GM12878 (cell line): Measurements from ENCODE around the gene NEK1. TPM values are rescaled to one million over a fixed set of nuclear protein-coding genes. Genes with fewer than 3 reads are reported as not detected.

ENCODE experiments used
- ATAC-seq: fragments of 200-7000 bp; cut with Tn5 transposase; 3 replicates; pipeline ENCODE4 v1.9.1; 2020; ENCODE audit warnings: mild to moderate bottlenecking, moderate library complexity
- BruUV-seq: library from RNA; stranded (reverse); fragments of 400-500 nt; replicated peaks from 2 replicates; lab custom pipeline; 2021; lab: Mats Ljungman, UMichigan
- CTCF ChIA-PET: fragments of 300-600 bp; sonication (Branson Sonifier 250); formaldehyde crosslinking; extraction: SDS; loops from one replicate; lab custom pipeline; 2021; ENCODE audit warnings: inconsistent platforms; lab: Yijun Ruan, JAX
- POLR2A ChIA-PET: fragments of 350-600 bp; formaldehyde crosslinking; extraction: SDS; loops from one replicate; lab custom pipeline; 2021; ENCODE audit warnings: inconsistent platforms; lab: Charles Lee
- RAD21 ChIA-PET: fragments of 300-600 bp; sonication (Branson Sonifier 250); formaldehyde crosslinking; loops from one replicate; lab custom pipeline; 2023; ENCODE audit warnings: antibody characterized with exemption; ENCODE audit not compliant: unreplicated experiment; lab: Charles Lee
- SMC1A ChIA-PET: fragments of 300-600 bp; sonication (Branson Sonifier 250); formaldehyde crosslinking; loops from one replicate; lab custom pipeline; 2023; ENCODE audit not compliant: unreplicated experiment, uncharacterized antibody; lab: Charles Lee
- DNase-seq: peaks from one replicate; pipeline ENCODE4 v3.0.0-alpha.2; 2011; ENCODE audit warnings: low read depth, low spot score
- FAIRE-seq: peaks from 3 replicates; lab custom pipeline; 2011; peaks lifted over from hg19 to GRCh38; lab: Jason Lieb, UNC
- H2AFZ ChIP-seq: 2 replicates; pipeline ENCODE4 v1.6.0; 2011; ENCODE audit warnings: low read depth, low read length, control low read depth; ENCODE audit not compliant: control insufficient read depth
- H3K27ac ChIP-seq: 2 replicates; pipeline ENCODE4 v1.5.1; 2011; ENCODE audit warnings: control low read depth; ENCODE audit not compliant: control insufficient read depth, insufficient read depth
- H3K27me3 ChIP-seq, 2 experiments: replicated peaks in 1 of 2; 2 replicates each; pipeline versions ENCODE4 v1.6.0 to v1.6.1; 2011; ENCODE audit warnings: low read length in 1 of 2; ENCODE audit not compliant: control insufficient read depth in 2 of 2, insufficient read depth in 2 of 2
- H3K36me3 ChIP-seq, 2 experiments: 2 replicates each; pipeline ENCODE4 v1.5.1; 2011; ENCODE audit warnings: low read length in 1 of 2; ENCODE audit not compliant: control insufficient read depth in 2 of 2, insufficient read depth in 2 of 2
- H3K4me1 ChIP-seq: 2 replicates; pipeline ENCODE4 v1.6.1; 2011; ENCODE audit warnings: mild to moderate bottlenecking, low read length, moderate library complexity, mixed read lengths; ENCODE audit not compliant: control insufficient read depth, insufficient read depth
- H3K4me2 ChIP-seq: 2 replicates; pipeline ENCODE4 v1.6.0; 2011; ENCODE audit warnings: control low read depth; ENCODE audit not compliant: control insufficient read depth, insufficient read depth
- H3K4me3 ChIP-seq: fragments of 200-600 bp; sonication (generic); 2 replicates; pipeline ENCODE4 v1.5.1; 2016
- H3K79me2 ChIP-seq: 2 replicates; pipeline ENCODE4 v1.6.0; 2011; ENCODE audit warnings: low read length; ENCODE audit not compliant: control insufficient read depth, insufficient read depth
- H3K9ac ChIP-seq: 2 replicates; pipeline ENCODE4 v1.8.0; 2011; ENCODE audit warnings: low read length, control low read depth, mixed read lengths; ENCODE audit not compliant: control insufficient read depth, insufficient read depth
- H3K9me3 ChIP-seq: replicated peaks from 3 replicates; pipeline ENCODE4 v1.5.1; 2011; ENCODE audit warnings: mild to moderate bottlenecking, low read length; ENCODE audit not compliant: control insufficient read depth, insufficient read depth
- H4K20me1 ChIP-seq: 2 replicates; pipeline ENCODE4 v1.6.0; 2011; ENCODE audit not compliant: control insufficient read depth, insufficient read depth
- EED ChIP-seq: sonication (generic); IDR thresholded peaks from 2 replicates; pipeline ENCODE4 v1.6.1; 2016; ENCODE audit warnings: antibody characterized with exemption, low read depth
- ETV6 ChIP-seq, 2 experiments: fragments of 450-650 bp in 1 of 2; IDR thresholded peaks in 1 of 2; conservative IDR thresholded peaks in 1 of 2; 2 replicates each; pipeline ENCODE4 v1.6.1; 2014; ENCODE audit warnings: antibody characterized with exemption in 1 of 2, borderline replicate concordance in 1 of 2, low read depth in 1 of 2, mild to moderate bottlenecking in 1 of 2, moderate library complexity in 1 of 2
- IKZF1 ChIP-seq: fragments of 450-650 bp; conservative IDR thresholded peaks from 2 replicates; pipeline ENCODE4 v1.6.1; 2017; ENCODE audit warnings: antibody characterized with exemption, mild to moderate bottlenecking
- IKZF2 ChIP-seq, 2 experiments: fragments of 450-650 bp; IDR thresholded peaks; 2 replicates each; pipeline ENCODE4 v1.6.1; 2017; ENCODE audit warnings: mild to moderate bottlenecking in 2 of 2, moderate library complexity in 2 of 2
- NRF1 ChIP-seq: conservative IDR thresholded peaks from 2 replicates; pipeline ENCODE4 v1.6.1; 2011; ENCODE audit warnings: mild to moderate bottlenecking, low read depth, low read length, improper control_type of control experiment
- RELA ChIP-seq: fragments of 450-650 bp; IDR thresholded peaks from 2 replicates; pipeline ENCODE4 v1.8.0; 2014; ENCODE audit warnings: borderline replicate concordance; ENCODE audit not compliant: partially characterized antibody
- SMAD1 ChIP-seq: fragments of 450-650 bp; IDR thresholded peaks from 2 replicates; pipeline ENCODE4 v1.6.1; 2018; ENCODE audit warnings: mild to moderate bottlenecking, low read depth; ENCODE audit not compliant: partially characterized antibody
- TBL1XR1 ChIP-seq: IDR thresholded peaks from 2 replicates; pipeline ENCODE4 v1.6.1; 2012; ENCODE audit warnings: low read depth, low read length, improper control_type of control experiment
- TCF12 ChIP-seq: IDR thresholded peaks from 2 replicates; pipeline ENCODE4 v1.6.1; 2011; ENCODE audit warnings: low read depth, mild to moderate bottlenecking, low read length
- ZBED1 ChIP-seq: IDR thresholded peaks from 2 replicates; pipeline ENCODE4 v1.6.1; 2016; ENCODE audit warnings: borderline replicate concordance
- ZNF217 ChIP-seq: fragments of 450-650 bp; IDR thresholded peaks from 2 replicates; pipeline ENCODE4 v1.6.1; 2017; ENCODE audit warnings: antibody characterized with exemption, mild to moderate bottlenecking
- WGBS: methylation state at CpG from one replicate; pipeline ENCODE4 v1.1.6; 2016; ENCODE audit warnings: low lambda C conversion rate; ENCODE audit not compliant: insufficient replicate concordance, insufficient coverage; ENCODE audit errors: missing lambda C conversion rate; 5-methylcytosine and 5-hydroxymethylcytosine counted together
- in situ Hi-C: fragments of 300-500 bp; cut with MboI; formaldehyde crosslinking; loops from 9 replicates; pipeline ENCODE4 v1.14.3; 2018; ENCODE audit warnings: mixed read lengths
- intact Hi-C: fragments of 100-400 bp; cut with micrococcal nuclease; formaldehyde crosslinking; loops from one replicate; pipeline ENCODE4 v1.14.2; 2022; ENCODE audit not compliant: unreplicated experiment
- polyA plus RNA-seq, 11 experiments: library from polyadenylated mRNA; depleted of rRNA in 4 of 11; unstranded in 6 of 11; stranded (reverse) in 5 of 11; fragments of >200 nt; fragmentation: Nextera tagmentation in 4 of 11; fragmentation: Illumina TruSeq in 1 of 11; extraction: Ambion mirVana in 4 of 11; extraction: Trizol in 1 of 11; gene quantifications; 1 replicate in 1 of 11; 2 replicates in 10 of 11; pipeline versions ENCODE4 v1.2.1 to v1.2.3, GENCODE V29; 2011 to 2016; ENCODE audit warnings: inconsistent platforms in 2 of 11, missing spikeins in 2 of 11, low read depth in 1 of 11
- total RNA-seq, 4 experiments: library from RNA; depleted of rRNA in 3 of 4; stranded (reverse); fragments of >200 nt in 3 of 4; fragmentation: Illumina TruSeq in 1 of 4; extraction: Trizol in 1 of 4; gene quantifications; 2 replicates each; pipeline versions ENCODE4 v1.2.1 to v1.2.3, GENCODE V29; 2013 to 2021
- TF ChIP-seq, protein P1 (sequence below): fragments of 450-650 bp; IDR thresholded peaks from 2 replicates; pipeline ENCODE4 v1.6.1; 2017; ENCODE audit warnings: mild to moderate bottlenecking, moderate library complexity

Gene NEK1
- total and polyA plus RNA-seq, 10 of the 15 experiments (the other 5 are each of a cell fraction or from before 2014, with no cell fraction given), result 4.9 to 16.1 (median 7.5) TPM

DNA sequence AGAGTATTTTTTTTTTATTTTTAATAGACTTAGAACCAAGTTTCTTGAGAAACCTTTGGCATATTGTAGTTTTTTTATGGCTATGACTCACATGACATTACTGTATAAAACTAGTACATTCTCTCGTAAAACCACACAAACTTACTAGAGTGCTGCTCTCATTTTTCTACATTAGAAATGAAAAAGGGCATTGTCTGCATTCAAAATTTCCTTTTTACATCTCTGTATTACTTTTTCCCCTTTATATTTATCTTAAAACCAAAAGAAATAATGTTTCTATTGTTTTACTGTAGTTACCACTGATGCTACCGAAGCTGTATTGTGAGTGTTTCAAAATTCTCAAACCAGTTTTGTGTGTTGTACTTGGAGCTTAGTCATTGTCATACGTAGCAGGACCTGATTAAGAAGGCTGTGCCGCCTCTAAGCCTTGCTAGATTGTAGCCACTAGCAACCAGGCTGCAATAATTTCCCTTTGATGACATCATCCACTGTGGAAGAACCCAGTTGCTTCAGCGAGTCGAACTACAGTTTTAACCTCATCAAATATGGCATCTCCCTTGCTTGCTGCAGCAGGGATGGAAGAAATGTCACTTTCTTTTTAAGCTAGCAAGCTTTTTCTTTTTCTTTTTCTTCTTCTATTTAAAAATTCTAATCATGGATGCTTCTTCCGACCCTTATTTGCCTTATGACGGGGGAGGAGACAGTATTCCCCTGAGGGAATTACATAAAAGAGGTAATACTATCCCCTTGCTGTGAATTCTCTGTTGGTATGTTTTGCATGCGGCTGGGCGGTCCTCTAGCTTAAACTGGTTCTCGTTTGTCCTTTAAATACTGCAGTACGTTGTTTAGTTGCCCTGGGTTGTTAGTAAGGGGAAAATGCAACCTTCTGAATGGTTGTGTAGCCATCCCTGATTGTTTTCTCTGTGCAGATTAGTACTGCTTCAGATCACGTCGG lies 47.6 kb upstream of the NEK1 start (continued):
- no peak for TF ChIP-seq ETV6 (conservative IDR thresholded peaks at IDR 0.05 in 1 of 2, IDR thresholded peaks at IDR 0.05 in 1 of 2; ENCODE audit: borderline replicate concordance in 1 of 2, low read depth in 1 of 2)
- peak; percentile 34 for TF ChIP-seq SMAD1
- no peak for TF ChIP-seq TCF12

DNA sequence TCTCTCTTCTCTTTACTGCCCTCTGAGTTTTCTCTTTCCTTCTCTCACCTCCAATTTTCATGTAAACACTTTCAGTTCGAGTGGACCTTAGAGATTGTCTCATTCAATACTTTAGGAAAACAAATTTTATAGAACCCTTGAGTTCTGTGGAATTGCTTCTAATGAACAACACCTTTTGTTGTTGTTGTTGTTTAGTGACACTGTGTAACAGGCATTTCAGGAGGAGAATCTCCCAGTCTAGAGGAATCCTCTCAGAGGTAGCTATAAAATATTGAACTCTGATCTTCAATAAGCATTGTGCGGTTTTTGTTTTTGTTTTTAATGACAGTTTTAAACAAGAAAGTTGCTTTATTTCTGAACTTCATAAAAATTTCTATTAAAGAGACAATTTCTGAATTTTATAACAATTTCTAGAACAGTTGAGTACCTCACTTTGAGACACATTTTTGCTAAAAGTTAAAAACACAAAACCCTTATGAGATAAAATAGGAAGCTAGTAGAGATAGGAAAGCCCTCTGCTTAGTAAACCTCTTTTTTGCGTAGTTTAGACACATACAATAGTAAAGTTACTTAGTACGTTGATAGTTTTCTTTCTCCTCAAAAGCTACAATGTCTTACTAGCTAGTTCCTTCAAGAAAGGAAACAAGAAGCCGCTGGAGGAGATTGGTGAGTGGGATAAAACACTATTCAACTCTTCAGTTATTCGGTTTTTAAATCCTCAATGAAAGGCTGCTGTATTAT lies 46.8 kb upstream of the NEK1 start:
- no TSS peak for BruUV-seq
- H3K4me3 ChIP-seq, result peak overlapping the region; percentile 29; the same call in 1 of the 2 replicates
- H4K20me1 ChIP-seq, result no peaks in the 10 kb centered on the region
- in situ Hi-C loops, result no loop called here
- RAD21 ChIA-PET, result interaction anchor here (1.1 to 4.9 kb wide), 7 partner anchors 16 to 68 kb away, joined by 3 to 35 read pairs (median 6); partner anchors contain the start of genes CLCN3 and NEK1
- 58% methylated on average over 6 of the region's 6 CpGs for WGBS
- SMC1A ChIA-PET, result interaction anchor here (0.8 to 4.3 kb wide), 21 partner anchors 9 to 145 kb away, joined by 3 to 29 read pairs (median 5); partner anchors contain the start of genes CLCN3 and NEK1
- no peak for ATAC-seq
- peaks cover 0 to 6% of the 10 kb centered on the region in 2 experiments; a peak in 2 of 4 replicates for H3K36me3 ChIP-seq
- no peak overlapping the region for H3K9ac ChIP-seq
- FAIRE-seq, result no peak
- H3K9me3 ChIP-seq, result no peaks in the 10 kb centered on the region
- peaks cover 32% of the 10 kb centered on the region for H3K79me2 ChIP-seq
- POLR2A ChIA-PET, result interaction anchor here (1.0 to 4.0 kb wide), 9 partner anchors 9 to 98 kb away, joined by 3 to 26 read pairs (median 5); partner anchors contain the start of genes CLCN3, HPF1 and NEK1
- peak overlapping the region; percentile 78 for H3K27ac ChIP-seq
- peak overlapping the region; percentile 92 for H3K4me2 ChIP-seq
- CTCF ChIA-PET, result interaction anchor here (0.7 to 4.6 kb wide), 10 partner anchors 8 to 46 kb away, joined by 3 to 37 read pairs (median 4); partner anchors contain the start of genes CLCN3 and NEK1
- intact Hi-C loops, result no loop called here
- no peaks in the 10 kb centered on the region for H3K27me3 ChIP-seq
- H3K4me1 ChIP-seq, result peaks cover 3% of the 10 kb centered on the region
- no peak for DNase-seq
- H2AFZ ChIP-seq, result no peak overlapping the region
- TF ChIP-seq IKZF1 (no peak), ZBED1 (no peak), ZNF217 (no peak), RELA (no peak), IKZF2 (IDR thresholded peaks at IDR 0.05) (no peak), TBL1XR1 (no peak), NRF1 (no peak), EED (no peak)
- TF ChIP-seq, protein P1, sequence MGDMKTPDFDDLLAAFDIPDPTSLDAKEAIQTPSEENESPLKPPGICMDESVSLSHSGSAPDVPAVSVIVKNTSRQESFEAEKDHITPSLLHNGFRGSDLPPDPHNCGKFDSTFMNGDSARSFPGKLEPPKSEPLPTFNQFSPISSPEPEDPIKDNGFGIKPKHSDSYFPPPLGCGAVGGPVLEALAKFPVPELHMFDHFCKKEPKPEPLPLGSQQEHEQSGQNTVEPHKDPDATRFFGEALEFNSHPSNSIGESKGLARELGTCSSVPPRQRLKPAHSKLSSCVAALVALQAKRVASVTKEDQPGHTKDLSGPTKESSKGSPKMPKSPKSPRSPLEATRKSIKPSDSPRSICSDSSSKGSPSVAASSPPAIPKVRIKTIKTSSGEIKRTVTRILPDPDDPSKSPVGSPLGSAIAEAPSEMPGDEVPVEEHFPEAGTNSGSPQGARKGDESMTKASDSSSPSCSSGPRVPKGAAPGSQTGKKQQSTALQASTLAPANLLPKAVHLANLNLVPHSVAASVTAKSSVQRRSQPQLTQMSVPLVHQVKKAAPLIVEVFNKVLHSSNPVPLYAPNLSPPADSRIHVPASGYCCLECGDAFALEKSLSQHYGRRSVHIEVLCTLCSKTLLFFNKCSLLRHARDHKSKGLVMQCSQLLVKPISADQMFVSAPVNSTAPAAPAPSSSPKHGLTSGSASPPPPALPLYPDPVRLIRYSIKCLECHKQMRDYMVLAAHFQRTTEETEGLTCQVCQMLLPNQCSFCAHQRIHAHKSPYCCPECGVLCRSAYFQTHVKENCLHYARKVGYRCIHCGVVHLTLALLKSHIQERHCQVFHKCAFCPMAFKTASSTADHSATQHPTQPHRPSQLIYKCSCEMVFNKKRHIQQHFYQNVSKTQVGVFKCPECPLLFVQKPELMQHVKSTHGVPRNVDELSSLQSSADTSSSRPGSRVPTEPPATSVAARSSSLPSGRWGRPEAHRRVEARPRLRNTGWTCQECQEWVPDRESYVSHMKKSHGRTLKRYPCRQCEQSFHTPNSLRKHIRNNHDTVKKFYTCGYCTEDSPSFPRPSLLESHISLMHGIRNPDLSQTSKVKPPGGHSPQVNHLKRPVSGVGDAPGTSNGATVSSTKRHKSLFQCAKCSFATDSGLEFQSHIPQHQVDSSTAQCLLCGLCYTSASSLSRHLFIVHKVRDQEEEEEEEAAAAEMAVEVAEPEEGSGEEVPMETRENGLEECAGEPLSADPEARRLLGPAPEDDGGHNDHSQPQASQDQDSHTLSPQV, result no peak
